NCI-H2081 treated with DMSO at 0.1 percent for 48 hours (cell line): ENCODE data around the gene TRIO.

Experiments
- DNase-seq: peaks from one replicate; lab custom pipeline; 2025; lab: John Stamatoyannopoulos, UW

The TRIO gene

GRCh38 chr5:14330291-14330690 lies 187.1 kb downstream of the TRIO start:
- no peak for DNase-seq

- no peak for DNase-seq
Observed at GRCh38 chr5:14330729-14331385, 187.7 kb downstream of the TRIO start.

- no peak for DNase-seq
Observed at GRCh38 chr5:14331386-14331781, 188.2 kb downstream of the TRIO start.

- DNase-seq, result peak; percentile 11
Observed at GRCh38 chr5:14332038-14332631, 189.0 kb downstream of the TRIO start.

- no peak for DNase-seq
Observed at GRCh38 chr5:14332746-14333145, 189.6 kb downstream of the TRIO start.

- no peak for DNase-seq
Observed at GRCh38 chr5:14337593-14337992, 194.5 kb downstream of the TRIO start.

GRCh38 chr5:14339468-14339867 lies 196.3 kb downstream of the TRIO start:
- no peak for DNase-seq

- no peak for DNase-seq
Observed at GRCh38 chr5:14341571-14342230, 198.6 kb downstream of the TRIO start.

- no peak for DNase-seq
Observed at GRCh38 chr5:14342306-14342705, 199.2 kb downstream of the TRIO start.

- no peak for DNase-seq
Observed at GRCh38 chr5:14343376-14343775, 200.2 kb downstream of the TRIO start.

GRCh38 chr5:14347522-14347921 lies 204.4 kb downstream of the TRIO start:
- no peak for DNase-seq

GRCh38 chr5:14348142-14348541 lies 205.0 kb downstream of the TRIO start:
- DNase-seq, result no peak

- DNase-seq, result no peak
Observed at GRCh38 chr5:14349029-14349428, 205.9 kb downstream of the TRIO start.

GRCh38 chr5:14351086-14351661 lies 208.0 kb downstream of the TRIO start:
- DNase-seq, result no peak

- DNase-seq, result peak; percentile 51
Observed at GRCh38 chr5:14351845-14352712, 208.9 kb downstream of the TRIO start.

GRCh38 chr5:14353726-14354474 lies 210.8 kb downstream of the TRIO start:
- no peak for DNase-seq

- no peak for DNase-seq
Observed at GRCh38 chr5:14355391-14355790, 212.2 kb downstream of the TRIO start.

- no peak for DNase-seq
Observed at GRCh38 chr5:14356305-14356704, 213.2 kb downstream of the TRIO start.

GRCh38 chr5:14357441-14357840 lies 214.3 kb downstream of the TRIO start:
- no peak for DNase-seq

GRCh38 chr5:14357851-14358250 lies 214.7 kb downstream of the TRIO start:
- no peak for DNase-seq

- no peak for DNase-seq
Observed at GRCh38 chr5:14358536-14358935, 215.4 kb downstream of the TRIO start.
